Measurements from ENCODE around the gene RAB3A. TPM values are rescaled to one million over a fixed set of nuclear protein-coding genes. Genes with fewer than 3 reads are reported as not detected.

RAB3A gene
- total and polyA plus RNA-seq, 12 donors, result 7.8 to 36.3 (median 30.2) TPM

DNA sequence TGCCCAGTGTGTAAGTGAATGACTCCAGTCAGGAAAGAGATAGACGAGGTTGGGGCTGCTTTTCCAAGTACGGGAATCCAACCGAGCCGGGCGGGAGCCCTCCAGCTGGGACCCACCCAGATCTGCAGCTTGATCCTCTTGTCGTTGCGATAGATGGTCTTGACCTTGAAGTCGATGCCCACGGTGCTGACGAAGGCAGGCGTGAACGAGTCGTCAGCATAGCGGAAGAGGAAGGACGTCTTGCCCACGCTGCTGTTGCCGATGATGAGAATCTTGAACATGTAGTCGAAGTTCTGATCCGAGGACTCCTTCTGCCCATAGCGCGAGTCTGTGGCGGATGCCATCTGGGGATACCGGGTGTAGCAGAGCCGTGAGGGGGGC is 1.5 kb downstream of the RAB3A start:
- TF ChIP-seq, protein P1, sequence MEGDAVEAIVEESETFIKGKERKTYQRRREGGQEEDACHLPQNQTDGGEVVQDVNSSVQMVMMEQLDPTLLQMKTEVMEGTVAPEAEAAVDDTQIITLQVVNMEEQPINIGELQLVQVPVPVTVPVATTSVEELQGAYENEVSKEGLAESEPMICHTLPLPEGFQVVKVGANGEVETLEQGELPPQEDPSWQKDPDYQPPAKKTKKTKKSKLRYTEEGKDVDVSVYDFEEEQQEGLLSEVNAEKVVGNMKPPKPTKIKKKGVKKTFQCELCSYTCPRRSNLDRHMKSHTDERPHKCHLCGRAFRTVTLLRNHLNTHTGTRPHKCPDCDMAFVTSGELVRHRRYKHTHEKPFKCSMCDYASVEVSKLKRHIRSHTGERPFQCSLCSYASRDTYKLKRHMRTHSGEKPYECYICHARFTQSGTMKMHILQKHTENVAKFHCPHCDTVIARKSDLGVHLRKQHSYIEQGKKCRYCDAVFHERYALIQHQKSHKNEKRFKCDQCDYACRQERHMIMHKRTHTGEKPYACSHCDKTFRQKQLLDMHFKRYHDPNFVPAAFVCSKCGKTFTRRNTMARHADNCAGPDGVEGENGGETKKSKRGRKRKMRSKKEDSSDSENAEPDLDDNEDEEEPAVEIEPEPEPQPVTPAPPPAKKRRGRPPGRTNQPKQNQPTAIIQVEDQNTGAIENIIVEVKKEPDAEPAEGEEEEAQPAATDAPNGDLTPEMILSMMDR (IDR thresholded peaks at IDR 0.05), result no peak
- WGBS, 2 donors, result 79 to 82% methylated on average over 24 of the region's 24 CpGs
- Histone ChIP-seq H3K4me3 (peak overlapping the region in 4 of 10 donors; percentile 75 to 80 (median 76)), H3K27ac (peak overlapping the region in 2 of 10 donors; percentile 19 to 81), H3K9me3 (no peaks in the 10 kb centered on the region), H3K4me1 (peaks cover 11 to 30% (median 22%) of the 10 kb centered on the region in 9 donors), H3K27me3 (no peaks in the 10 kb centered on the region), H3K36me3 (peaks cover 0 to 44% (median 19%) of the 10 kb centered on the region in 9 donors)
- no peak for ATAC-seq
- DNase-seq, result no peak
- intact Hi-C loops (cut with DNase I), result loop anchor here in 6 of 10 donors (5.0 to 10.0 kb wide), 5 partner anchors 122 to 212 kb away; partner anchors contain the start of genes SSBP4 (in 3 of the 6), LRRC25 (in 1 of the 6) and LSM4 (in 1 of the 6)

DNA sequence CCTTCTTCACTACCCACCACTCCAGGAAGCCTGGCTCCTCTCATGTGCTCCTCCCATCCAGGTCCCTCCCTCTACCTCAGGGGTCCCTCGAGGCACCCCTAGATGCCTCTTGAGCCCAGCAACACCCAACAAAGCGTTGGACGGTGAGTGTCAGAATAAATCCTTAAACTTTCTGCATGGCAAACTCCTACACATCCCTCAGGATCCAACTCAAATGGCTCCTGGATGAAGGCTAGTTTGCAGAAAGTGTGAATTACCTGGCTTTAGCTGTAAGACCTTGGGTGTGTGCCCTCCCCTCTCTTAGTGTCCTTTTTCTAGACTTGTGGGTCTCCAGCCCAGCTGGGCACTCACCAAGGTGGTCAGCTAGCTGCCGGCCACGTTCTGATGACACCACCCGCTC is 5.5 kb downstream of the RAB3A start:
- Histone ChIP-seq H3K36me3 (peaks cover 0 to 67% (median 21%) of the 10 kb centered on the region in 9 donors), H3K4me1 (peaks cover 11 to 30% (median 25%) of the 10 kb centered on the region in 9 donors), H3K9me3 (no peaks in the 10 kb centered on the region), H3K4me3 (no peak overlapping the region), H3K27me3 (no peaks in the 10 kb centered on the region), H3K27ac (no peak overlapping the region)
- 93 to 94% methylated on average over 6 of the region's 6 CpGs for WGBS, 2 donors
- ATAC-seq, result no peak
- DNase-seq, result no peak
- intact Hi-C loops (cut with DNase I), result loop anchor here in 1 of 10 donors (10.0 kb wide), 1 partner anchor 126 kb away; the partner anchor contains the start of gene LSM4
- TF ChIP-seq, protein P1 (IDR thresholded peaks at IDR 0.05), result no peak

DNA sequence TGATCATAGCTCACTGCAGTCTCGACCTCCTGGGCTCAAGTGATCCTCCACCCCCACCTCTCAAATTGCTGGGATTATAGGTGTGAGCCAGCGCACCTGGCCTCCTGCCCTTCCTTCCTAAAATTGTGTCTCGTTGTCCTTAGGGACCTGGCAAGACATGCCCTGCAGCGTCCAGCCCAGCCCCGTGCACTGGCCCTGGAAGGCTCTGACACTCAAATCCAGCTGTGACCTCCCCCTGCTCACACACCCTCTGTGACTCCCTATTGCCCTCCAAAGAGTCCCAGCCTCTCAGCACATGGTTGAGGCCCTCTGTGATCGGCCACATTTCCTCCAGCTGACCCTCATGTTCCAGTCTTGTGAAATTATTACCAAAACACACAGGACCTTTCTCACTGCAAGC is 5.9 kb downstream of the RAB3A start:
- ATAC-seq, result no peak
- peaks cover 8 to 27% (median 22%) of the 10 kb centered on the region in 9 donors for H3K4me1 ChIP-seq
- H3K4me3 ChIP-seq, result no peak overlapping the region
- peaks cover 0 to 67% (median 21%) of the 10 kb centered on the region in 9 donors for H3K36me3 ChIP-seq
- H3K27ac ChIP-seq, result no peak overlapping the region
- no peak for DNase-seq
- no peaks in the 10 kb centered on the region for H3K9me3 ChIP-seq
- TF ChIP-seq, protein P1 (IDR thresholded peaks at IDR 0.05), result no peak
- H3K27me3 ChIP-seq, result no peaks in the 10 kb centered on the region
- WGBS, 2 donors, result 58% methylated on average over 6 of the region's 6 CpGs
- intact Hi-C loops (cut with DNase I), result loop anchor here in 1 of 10 donors (10.0 kb wide), 1 partner anchor 127 kb away; the partner anchor contains the start of gene LSM4

DNA sequence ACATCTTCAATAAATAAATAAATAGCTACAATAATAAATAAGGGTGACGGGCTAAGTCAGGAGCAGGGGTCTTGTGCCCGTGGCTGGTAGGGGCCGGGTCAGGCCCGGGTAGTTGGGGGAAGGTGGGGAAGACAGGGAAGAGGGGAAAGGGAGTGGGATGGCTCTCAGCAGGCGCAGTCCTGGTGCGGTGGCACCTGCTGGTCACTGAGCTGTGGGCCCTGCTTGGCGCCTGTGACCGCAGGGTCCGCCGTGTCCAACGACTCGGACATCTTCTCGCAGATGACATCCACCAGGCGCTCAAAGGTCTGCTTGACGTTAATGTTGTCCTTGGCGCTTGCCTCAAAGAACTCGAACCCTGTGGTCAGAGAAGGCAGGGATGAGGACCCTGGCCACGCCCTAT is 6.5 kb downstream of the RAB3A start:
- Histone ChIP-seq H3K27me3 (no peaks in the 10 kb centered on the region), H3K4me1 (peaks cover 8 to 23% (median 17%) of the 10 kb centered on the region in 9 donors), H3K36me3 (peaks cover 0 to 66% (median 21%) of the 10 kb centered on the region in 9 donors), H3K4me3 (no peak overlapping the region), H3K27ac (no peak overlapping the region), H3K9me3 (no peaks in the 10 kb centered on the region)
- TF ChIP-seq, protein P1 (IDR thresholded peaks at IDR 0.05), result no peak
- ATAC-seq (no peak), DNase-seq (no peak)
- intact Hi-C loops (cut with DNase I), result loop anchor here in 1 of 10 donors (10.0 kb wide), 1 partner anchor 127 kb away; the partner anchor contains the start of gene LSM4
- 93 to 94% methylated on average over 18 of the region's 18 CpGs for WGBS, 2 donors
